B cell (primary cell): ENCODE results near the gene PLA2R1. TPM values are rescaled to one million over a fixed set of nuclear protein-coding genes. Genes with fewer than 3 reads are reported as not detected.

ENCODE experiments used
- ATAC-seq: fragments of 200-7000 bp; cut with Tn5 transposase; one replicate; pipeline ENCODE4 v1.10.0; 2021; ENCODE audit warnings: low read depth, mild to moderate bottlenecking, moderate number of reproducible peaks, moderate library complexity
- CTCF ChIA-PET: fragments of 350-600 bp; sonication (Branson Sonifier 250); formaldehyde crosslinking; loops from one replicate; lab custom pipeline; 2021; ENCODE audit warnings: antibody characterized with exemption, inconsistent platforms; lab: Charles Lee
- POLR2A ChIA-PET: fragments of 350-600 bp; sonication (Branson Sonifier 250); formaldehyde crosslinking; loops from one replicate; lab custom pipeline; 2021; ENCODE audit warnings: antibody characterized with exemption; lab: Charles Lee
- DNase-seq: peaks from one replicate; pipeline ENCODE4 v3.0.0; 2013
- H2AFZ ChIP-seq: 2 replicates; pipeline ENCODE4 v1.6.1; 2012; ENCODE audit warnings: mild to moderate bottlenecking, low read depth, low read length; ENCODE audit not compliant: insufficient read depth, poor library complexity, severe bottlenecking
- H3K27ac ChIP-seq, 2 donors: 1 replicate in 1 of 2; 2 replicates in 1 of 2; pipeline ENCODE4 v1.5.1; 2012 to 2013; ENCODE audit warnings: low read length in 2 of 2, mild to moderate bottlenecking in 2 of 2, moderate library complexity in 1 of 2
- H3K27me3 ChIP-seq, 4 experiments: fragments of 200-600 bp in 1 of 4; sonication (generic) in 1 of 4; replicated peaks in 1 of 4; 1 replicate in 2 of 4; 2 replicates in 2 of 4; pipeline versions ENCODE4 v1.6.1 to v1.7.0; 2013 to 2016; ENCODE audit warnings: low read length in 3 of 4, mild to moderate bottlenecking in 2 of 4, mixed read lengths in 1 of 4, moderate library complexity in 1 of 4; ENCODE audit not compliant: insufficient read depth in 4 of 4, control insufficient read depth in 3 of 4; ENCODE audit errors: control extremely low read depth in 1 of 4
- H3K36me3 ChIP-seq, 2 experiments: replicated peaks in 1 of 2; 1 replicate in 1 of 2; 2 replicates in 1 of 2; pipeline versions ENCODE4 v1.6.1 to v1.7.1; 2013; ENCODE audit warnings: low read length in 1 of 2; ENCODE audit not compliant: insufficient read depth in 2 of 2, control insufficient read depth in 1 of 2; ENCODE audit errors: control extremely low read depth in 1 of 2, extremely low read depth in 1 of 2
- H3K4me1 ChIP-seq, 2 donors: fragments of 200-600 bp in 1 of 2; sonication (generic) in 1 of 2; 1 replicate in 1 of 2; 2 replicates in 1 of 2; pipeline versions ENCODE4 v1.5.1 to v1.6.1; 2013 to 2017; ENCODE audit warnings: low read length in 2 of 2; ENCODE audit not compliant: control insufficient read depth in 2 of 2, insufficient read depth in 2 of 2
- H3K4me2 ChIP-seq: replicated peaks from 2 replicates; pipeline ENCODE3; 2012; ENCODE audit warnings: mild to moderate bottlenecking, low read depth, low read length; ENCODE audit not compliant: poor library complexity, severe bottlenecking
- H3K4me3 ChIP-seq, 5 experiments: fragments of 200-600 bp in 1 of 5; sonication (generic) in 1 of 5; 1 replicate in 3 of 5; 2 replicates in 2 of 5; pipeline versions ENCODE4 v1.5.1 to v1.7.0; 2011 to 2016; ENCODE audit warnings: low read length in 4 of 5, mild to moderate bottlenecking in 4 of 5, low read depth in 2 of 5, control low read depth in 1 of 5, moderate library complexity in 1 of 5; ENCODE audit not compliant: insufficient read depth in 1 of 5; ENCODE audit errors: control extremely low read depth in 1 of 5, extremely low read depth in 1 of 5
- H3K79me2 ChIP-seq: fragments of 200-600 bp; sonication (generic); one replicate; pipeline ENCODE4 v1.6.0; 2016; ENCODE audit warnings: low read length; ENCODE audit not compliant: control insufficient read depth, insufficient read depth
- H3K9ac ChIP-seq: fragments of 200-600 bp; sonication (generic); 2 replicates; pipeline ENCODE4 v1.6.1; 2017; ENCODE audit warnings: mild to moderate bottlenecking, low read length, moderate library complexity
- H3K9me3 ChIP-seq, 3 donors: one replicate each; pipeline versions ENCODE4 v1.6.1 to v1.7.1; 2013; ENCODE audit warnings: low read length in 2 of 3; ENCODE audit not compliant: control insufficient read depth in 2 of 3, insufficient read depth in 1 of 3; ENCODE audit errors: control extremely low read depth in 1 of 3
- H4K20me1 ChIP-seq: 2 replicates; pipeline ENCODE4 v1.6.0; 2012; ENCODE audit warnings: mild to moderate bottlenecking, low read length; ENCODE audit not compliant: insufficient read depth, control insufficient read depth, poor library complexity, severe bottlenecking
- H3K27ac Mint-ChIP-seq: one replicate; pipeline ENCODE4 v1.8.0; 2021; ENCODE audit warnings: mixed read lengths
- H3K27me3 Mint-ChIP-seq: one replicate; pipeline ENCODE4 v1.8.0; 2021; ENCODE audit warnings: mixed read lengths
- H3K4me1 Mint-ChIP-seq: one replicate; pipeline ENCODE4 v1.8.0; 2021; ENCODE audit warnings: mixed read lengths
- H3K4me3 Mint-ChIP-seq: one replicate; pipeline ENCODE4 v1.8.0; 2021; ENCODE audit warnings: mixed read lengths
- H3K9me3 Mint-ChIP-seq: one replicate; pipeline ENCODE4 v1.8.0; 2022; ENCODE audit warnings: mixed read lengths; ENCODE audit not compliant: insufficient read depth
- EZH2 ChIP-seq: IDR thresholded peaks from 2 replicates; pipeline ENCODE4 v1.6.1; 2012; ENCODE audit warnings: borderline replicate concordance, low read depth, mild to moderate bottlenecking, moderate library complexity, low read length; ENCODE audit not compliant: insufficient read depth, poor library complexity, severe bottlenecking
- WGBS: methylation state at CpG from one replicate; pipeline ENCODE4 v1.1.5; 2013; ENCODE audit warnings: missing lambda C conversion rate; ENCODE audit not compliant: insufficient coverage; 5-methylcytosine and 5-hydroxymethylcytosine counted together
- intact Hi-C: fragments of 100-400 bp; cut with micrococcal nuclease; formaldehyde crosslinking; loops from one replicate; pipeline ENCODE4 v1.10.0; 2022
- polyA plus RNA-seq: library from polyadenylated mRNA; depleted of rRNA; stranded (reverse); fragments of >200 nt; gene quantifications from 2 replicates; pipeline ENCODE4 v1.2.3, GENCODE V29; 2012
- total RNA-seq, 2 donors: library from RNA; stranded (reverse); fragments of 120-200 nt in 1 of 2; gene quantifications; 1 replicate in 1 of 2; 2 replicates in 1 of 2; pipeline versions ENCODE4 v1.2.3 to v1.2.4, GENCODE V29; 2013 to 2022
- TF ChIP-seq, protein P1 (sequence below): fragments of 200-600 bp; IDR thresholded peaks from one replicate; pipeline ENCODE4 v1.8.0; 2022; ENCODE audit warnings: antibody characterized with exemption, mild to moderate bottlenecking

PLA2R1 gene
- total and polyA plus RNA-seq, 2 donors (not counting 1 experiment from before 2014, with no cell fraction given) = not detected

GRCh38 chr2:160007111-160007510 is 55.3 kb downstream of the PLA2R1 start:
- CTCF ChIA-PET = no interaction called here
- Histone ChIP-seq H3K4me3 (no peak overlapping the region), H4K20me1 (no peaks in the 10 kb centered on the region), H3K9ac (no peak overlapping the region), H3K79me2 (no peaks in the 10 kb centered on the region), H3K4me1 (no peaks in the 10 kb centered on the region), H3K27me3 (no peaks in the 10 kb centered on the region), H3K4me2 (no peak overlapping the region), H3K9me3 (no peaks in the 10 kb centered on the region), H3K36me3 (no peaks in the 10 kb centered on the region), H3K27ac (no peak overlapping the region), H2AFZ (no peak overlapping the region)
- POLR2A ChIA-PET = no interaction called here
- Mint-ChIP-seq H3K27ac (no peak overlapping the region), H3K9me3 (no peaks in the 10 kb centered on the region), H3K27me3 (peaks cover 6% of the 10 kb centered on the region), H3K4me1 (no peaks in the 10 kb centered on the region), H3K4me3 (no peak overlapping the region)
- 100% methylated on average over 2 of the region's 5 CpGs for WGBS
- intact Hi-C loops = no loop called here
- DNase-seq (no peak), ATAC-seq (no peak)
- TF ChIP-seq, protein P1, sequence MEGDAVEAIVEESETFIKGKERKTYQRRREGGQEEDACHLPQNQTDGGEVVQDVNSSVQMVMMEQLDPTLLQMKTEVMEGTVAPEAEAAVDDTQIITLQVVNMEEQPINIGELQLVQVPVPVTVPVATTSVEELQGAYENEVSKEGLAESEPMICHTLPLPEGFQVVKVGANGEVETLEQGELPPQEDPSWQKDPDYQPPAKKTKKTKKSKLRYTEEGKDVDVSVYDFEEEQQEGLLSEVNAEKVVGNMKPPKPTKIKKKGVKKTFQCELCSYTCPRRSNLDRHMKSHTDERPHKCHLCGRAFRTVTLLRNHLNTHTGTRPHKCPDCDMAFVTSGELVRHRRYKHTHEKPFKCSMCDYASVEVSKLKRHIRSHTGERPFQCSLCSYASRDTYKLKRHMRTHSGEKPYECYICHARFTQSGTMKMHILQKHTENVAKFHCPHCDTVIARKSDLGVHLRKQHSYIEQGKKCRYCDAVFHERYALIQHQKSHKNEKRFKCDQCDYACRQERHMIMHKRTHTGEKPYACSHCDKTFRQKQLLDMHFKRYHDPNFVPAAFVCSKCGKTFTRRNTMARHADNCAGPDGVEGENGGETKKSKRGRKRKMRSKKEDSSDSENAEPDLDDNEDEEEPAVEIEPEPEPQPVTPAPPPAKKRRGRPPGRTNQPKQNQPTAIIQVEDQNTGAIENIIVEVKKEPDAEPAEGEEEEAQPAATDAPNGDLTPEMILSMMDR = no peak
- TF ChIP-seq EZH2 = no peak

DNA sequence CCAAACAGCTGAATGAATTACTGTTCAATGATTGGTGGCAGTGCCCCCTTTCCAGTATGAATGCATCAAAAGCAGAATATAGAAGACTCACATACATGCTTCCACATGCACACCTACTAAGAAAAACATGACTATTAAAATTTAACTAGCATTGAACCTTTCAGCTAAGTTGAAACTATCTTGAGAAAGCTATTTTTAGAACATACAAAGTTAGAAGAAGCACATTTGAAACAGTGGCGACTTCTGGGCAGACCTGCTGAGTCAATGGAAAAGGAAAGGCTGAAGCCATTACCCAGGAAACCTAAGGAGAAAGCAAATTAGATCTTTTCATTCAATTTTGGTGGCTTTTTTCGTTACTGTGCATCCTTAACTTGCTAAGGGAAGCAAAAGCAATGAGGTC is 55.9 kb downstream of the PLA2R1 start:
- Mint-ChIP-seq H3K9me3 (no peaks in the 10 kb centered on the region), H3K27me3 (peaks cover 3% of the 10 kb centered on the region), H3K27ac (no peak overlapping the region), H3K4me3 (no peak overlapping the region), H3K4me1 (no peaks in the 10 kb centered on the region)
- no peak overlapping the region for H3K9ac ChIP-seq
- intact Hi-C loops = no loop called here
- H3K27ac ChIP-seq = no peak overlapping the region
- no peaks in the 10 kb centered on the region for H3K79me2 ChIP-seq
- H4K20me1 ChIP-seq = no peaks in the 10 kb centered on the region
- no peak overlapping the region for H3K4me3 ChIP-seq
- 38% methylated on average over 1 of the region's 2 CpGs for WGBS
- no peak overlapping the region for H3K4me2 ChIP-seq
- H3K4me1 ChIP-seq = no peaks in the 10 kb centered on the region
- DNase-seq (no peak), ATAC-seq (no peak)
- no peaks in the 10 kb centered on the region for H3K27me3 ChIP-seq
- no peaks in the 10 kb centered on the region for H3K36me3 ChIP-seq
- POLR2A ChIA-PET = no interaction called here
- H3K9me3 ChIP-seq = no peaks in the 10 kb centered on the region
- TF ChIP-seq, protein P1 = no peak
- TF ChIP-seq EZH2 = no peak
- CTCF ChIA-PET = no interaction called here
- no peak overlapping the region for H2AFZ ChIP-seq
